K562 (cell line): ENCODE data around the gene KCNK7. TPM values are rescaled to one million over a fixed set of nuclear protein-coding genes. Genes with fewer than 3 reads are reported as not detected.

Experiments used
- ATAC-seq: fragments of 200-7000 bp; cut with Tn5 transposase; 3 replicates; pipeline ENCODE4 v1.9.1; 2020; ENCODE audit warnings: moderate library complexity
- BruUV-seq: library from RNA; stranded (reverse); fragments of 400-500 nt; replicated peaks from 2 replicates; lab custom pipeline; 2021; lab: Mats Ljungman, UMichigan
- CTCF ChIA-PET: fragments of 300-600 bp; formaldehyde crosslinking; extraction: SDS; loops from one replicate; lab custom pipeline; 2021; ENCODE audit warnings: low intra/inter-chr PET ratio; lab: Yijun Ruan, JAX
- POLR2A ChIA-PET: fragments of 300-600, 350-650 bp; sonication (Branson Sonifier 250); formaldehyde crosslinking; extraction: SDS; loops from one replicate; lab custom pipeline; 2021; ENCODE audit warnings: antibody characterized with exemption, inconsistent platforms; lab: Yijun Ruan, JAX
- DNase-seq, 4 experiments: peaks; one replicate each; pipeline versions ENCODE4 v3.0.0 to v3.0.0-alpha.2; 2011 to 2018; ENCODE audit warnings: low spot score in 3 of 4, mixed read lengths in 3 of 4; ENCODE audit errors: extremely low read depth in 1 of 4
- FAIRE-seq: peaks from 2 replicates; lab custom pipeline; 2011; peaks lifted over from hg19 to GRCh38; lab: Jason Lieb, UNC
- H2AFZ ChIP-seq: 2 replicates; pipeline ENCODE4 v1.6.0; 2011; ENCODE audit warnings: low read depth, low read length, control low read depth, inconsistent platforms
- H3K27ac ChIP-seq: fragments of 200-600 bp; 3 replicates; pipeline ENCODE4 v1.8.0; 2011; ENCODE audit warnings: low read depth, mild to moderate bottlenecking, control low read depth, inconsistent platforms, low read length, moderate library complexity, mixed read lengths; ENCODE audit errors: extremely low read depth
- H3K27me3 ChIP-seq, 2 experiments: fragments of 300-600 bp in 1 of 2; 2 replicates in 1 of 2; 3 replicates in 1 of 2; pipeline versions ENCODE4 v1.6.0 to v1.8.0; 2011; ENCODE audit warnings: inconsistent platforms in 2 of 2, low read length in 2 of 2, mild to moderate bottlenecking in 1 of 2, mixed read lengths in 1 of 2, moderate library complexity in 1 of 2; ENCODE audit not compliant: control insufficient read depth in 2 of 2, insufficient read depth in 2 of 2
- H3K36me3 ChIP-seq: fragments of 300-600 bp; 3 replicates; pipeline ENCODE4 v1.8.0; 2011; ENCODE audit warnings: mild to moderate bottlenecking, low read length, inconsistent platforms; ENCODE audit not compliant: control insufficient read depth, insufficient read depth
- H3K4me1 ChIP-seq, 2 experiments: fragments of 200-600 bp in 1 of 2; replicated peaks in 1 of 2; 2 replicates in 1 of 2; 3 replicates in 1 of 2; pipeline versions ENCODE4 v1.5.1 to v1.8.0; 2011; ENCODE audit warnings: inconsistent platforms in 2 of 2, low read length in 2 of 2, mild to moderate bottlenecking in 1 of 2, mixed read lengths in 1 of 2, moderate library complexity in 1 of 2; ENCODE audit not compliant: control insufficient read depth in 2 of 2, insufficient read depth in 2 of 2
- H3K4me2 ChIP-seq: 2 replicates; pipeline ENCODE4 v1.6.1; 2011; ENCODE audit warnings: low read length, control low read depth, inconsistent platforms, mixed read lengths; ENCODE audit not compliant: insufficient read depth
- H3K4me3 ChIP-seq: fragments of 200-600 bp; sonication (generic), shearing (Covaris generic); 2 replicates; pipeline ENCODE4 v1.5.1; 2016; ENCODE audit warnings: control low read depth, inconsistent platforms
- H3K79me2 ChIP-seq: fragments of 200-600 bp; 3 replicates; pipeline ENCODE4 v1.8.0; 2011; ENCODE audit warnings: low read length, inconsistent platforms; ENCODE audit not compliant: control insufficient read depth, insufficient read depth
- H3K9ac ChIP-seq, 2 experiments: 2 replicates each; pipeline versions ENCODE4 v1.6.0 to v1.6.1; 2011; ENCODE audit warnings: low read depth in 2 of 2, low read length in 2 of 2, control low read depth in 1 of 2, inconsistent platforms in 1 of 2, mild to moderate bottlenecking in 1 of 2, mixed read lengths in 1 of 2; ENCODE audit not compliant: insufficient read depth in 1 of 2
- H3K9me1 ChIP-seq: one replicate; pipeline ENCODE4 v1.6.0; 2011; ENCODE audit warnings: inconsistent platforms, mild to moderate bottlenecking, low read length, moderate library complexity; ENCODE audit not compliant: control insufficient read depth, insufficient read depth
- H3K9me3 ChIP-seq: replicated peaks from 2 replicates; pipeline ENCODE4 v1.5.1; 2011; ENCODE audit warnings: low read depth, low read length, inconsistent platforms; ENCODE audit not compliant: control insufficient read depth, insufficient read depth
- H4K20me1 ChIP-seq: replicated peaks from 2 replicates; pipeline ENCODE4 v1.6.1; 2011; ENCODE audit warnings: low read length, inconsistent platforms, mixed read lengths; ENCODE audit not compliant: control insufficient read depth, insufficient read depth
- ARID2 ChIP-seq: fragments of 450-650 bp; IDR thresholded peaks from 2 replicates; pipeline ENCODE4 v1.6.1; 2017; ENCODE audit warnings: antibody characterized with exemption, mild to moderate bottlenecking
- ATF7 ChIP-seq: fragments of 450-650 bp; IDR thresholded peaks from 2 replicates; pipeline ENCODE4 v1.7.1; 2014; ENCODE audit warnings: mild to moderate bottlenecking, moderate library complexity
- C11orf30 ChIP-seq: fragments of 450-650 bp; IDR thresholded peaks from 2 replicates; pipeline ENCODE4 v1.6.1; 2016; ENCODE audit warnings: low read depth, mild to moderate bottlenecking
- CC2D1A ChIP-seq: fragments of 450-650 bp; IDR thresholded peaks from 2 replicates; pipeline ENCODE4 v1.6.1; 2017; ENCODE audit warnings: mild to moderate bottlenecking
- FIP1L1 ChIP-seq: fragments of 200-400 bp; formaldehyde crosslinking; IDR thresholded peaks from 2 replicates; pipeline ENCODE4 v1.6.1; 2018; ENCODE audit warnings: mild to moderate bottlenecking, low read depth, low read length; ENCODE audit not compliant: poor library complexity, severe bottlenecking
- FOXK2 ChIP-seq, 2 experiments: fragments of 450-650 bp; IDR thresholded peaks in 1 of 2; conservative IDR thresholded peaks in 1 of 2; 2 replicates each; pipeline ENCODE4 v1.6.1; 2016; ENCODE audit warnings: low read depth in 2 of 2, mild to moderate bottlenecking in 1 of 2
- POLR3A ChIP-seq: IDR thresholded peaks from 2 replicates; pipeline ENCODE4 v1.6.1; 2011; ENCODE audit warnings: borderline replicate concordance, mild to moderate bottlenecking, moderate library complexity; ENCODE audit not compliant: insufficient read length, insufficient read depth; ENCODE audit errors: extremely low read depth
- RBM17 ChIP-seq: fragments of 200-400 bp; formaldehyde crosslinking; IDR thresholded peaks from 2 replicates; pipeline ENCODE4 v1.6.1; 2017; ENCODE audit warnings: low read depth, mild to moderate bottlenecking, low read length, borderline replicate concordance
- RBM25 ChIP-seq: fragments of 200-400 bp; formaldehyde crosslinking; IDR thresholded peaks from 2 replicates; pipeline ENCODE4 v1.6.1; 2018; ENCODE audit warnings: low read length, low read depth, moderate library complexity; ENCODE audit not compliant: severe bottlenecking
- SIN3B ChIP-seq: fragments of 450-650 bp; IDR thresholded peaks from 2 replicates; pipeline ENCODE4 v1.6.1; 2017; ENCODE audit warnings: low read depth, mild to moderate bottlenecking, moderate library complexity
- SMARCE1 ChIP-seq: fragments of 450-650 bp; IDR thresholded peaks from 2 replicates; pipeline ENCODE4 v1.7.1; 2016; ENCODE audit warnings: mild to moderate bottlenecking
- SOX6 ChIP-seq: fragments of 450-650 bp; IDR thresholded peaks from 2 replicates; pipeline ENCODE4 v1.6.1; 2014; ENCODE audit warnings: mild to moderate bottlenecking
- XRCC3 ChIP-seq: fragments of 450-650 bp; IDR thresholded peaks from 2 replicates; pipeline ENCODE4 v1.6.1; 2017; ENCODE audit warnings: mild to moderate bottlenecking, moderate library complexity
- ZKSCAN1 ChIP-seq: fragments of 150-350 bp; IDR thresholded peaks from 2 replicates; pipeline ENCODE4 v1.6.1; 2016; ENCODE audit warnings: low read depth, low read length
- ZNF77 ChIP-seq: fragments of 250-450 bp; sonication (Bioruptor Pico); IDR thresholded peaks from 2 replicates; pipeline ENCODE4 v1.5.0; 2020
- WGBS: fragments of 100-300 bp; shearing (Covaris generic); methylation state at CpG from one replicate; pipeline ENCODE4 v1.1.6; 2016; ENCODE audit warnings: low coverage, mixed read lengths; ENCODE audit not compliant: insufficient coverage; ENCODE audit errors: missing lambda C conversion rate; 5-methylcytosine and 5-hydroxymethylcytosine counted together
- in situ Hi-C: fragments of 300-500 bp; cut with MboI; formaldehyde crosslinking; loops from 4 replicates; pipeline ENCODE4 v1.15.0; 2018; ENCODE audit warnings: inconsistent platforms, mixed read lengths
- intact Hi-C: fragments of 100-400 bp; cut with micrococcal nuclease; formaldehyde crosslinking; loops from 2 replicates; pipeline ENCODE4 v1.14.2; 2022
- polyA plus RNA-seq, 8 experiments: library from polyadenylated mRNA; depleted of rRNA in 4 of 8; stranded (reverse) in 5 of 8; unstranded in 3 of 8; fragments of >200 nt; fragmentation: Nextera tagmentation in 2 of 8; fragmentation: Illumina TruSeq in 1 of 8; extraction: Ambion mirVana in 2 of 8; extraction: Trizol in 1 of 8; gene quantifications; 2 replicates each; pipeline versions ENCODE4 v1.2.1 to v1.2.3, GENCODE V29; 2011 to 2014; ENCODE audit warnings: inconsistent platforms in 1 of 8, missing spikeins in 1 of 8
- total RNA-seq, 7 experiments: library from RNA; depleted of rRNA in 6 of 7; stranded (reverse); fragments of >200 nt in 6 of 7; fragmentation: Illumina TruSeq in 2 of 7; extraction: Trizol in 2 of 7; gene quantifications; 2 replicates each; pipeline versions ENCODE4 v1.2.1 to v1.2.3, GENCODE V29; 2011 to 2021; ENCODE audit warnings: low replicate concordance in 1 of 7
- TF ChIP-seq, protein P1 (sequence below): fragments of 450-650 bp; IDR thresholded peaks from 2 replicates; pipeline ENCODE4 v1.6.1; 2016; ENCODE audit warnings: borderline replicate concordance
- TF ChIP-seq, protein P2 (sequence below): sonication (generic); formaldehyde crosslinking; IDR thresholded peaks from 2 replicates; pipeline ENCODE4 v1.8.1; 2023; ENCODE audit warnings: mild to moderate bottlenecking, missing genetic modification reagents
- TF ChIP-seq, protein P3 (sequence below): fragments of 250-450 bp; sonication (Bioruptor Pico); IDR thresholded peaks from 2 replicates; pipeline ENCODE4 v1.5.0; 2020; ENCODE audit warnings: mild to moderate bottlenecking

KCNK7 gene
- total and polyA plus RNA-seq, 9 of the 15 experiments (the other 6 are each of a cell fraction or from before 2014, with no cell fraction given) = 0.07 to 0.40 TPM; not detected in 7

DNA sequence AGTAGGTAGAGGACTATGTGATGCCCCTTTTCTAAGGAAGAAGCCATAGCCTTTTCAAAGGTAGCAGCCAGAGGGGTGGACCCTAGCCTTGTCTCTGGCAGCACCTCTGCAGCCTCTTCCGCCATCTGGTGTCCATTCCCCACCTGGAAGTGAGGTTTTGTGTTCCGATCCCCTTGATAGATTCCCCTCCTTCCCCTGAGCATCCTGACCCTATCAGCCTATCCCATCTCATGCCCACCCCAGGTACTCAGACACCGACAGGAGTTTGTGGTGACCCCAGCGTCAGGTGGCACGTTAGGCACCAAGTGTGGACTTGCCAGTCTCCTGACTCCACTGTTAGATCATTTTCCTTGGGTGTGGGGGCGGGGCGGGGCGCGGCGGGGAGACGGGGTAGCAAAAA, 23.7 kb downstream of the KCNK7 start:
- H3K4me3 ChIP-seq = peak overlapping the region; percentile 65
- H3K27me3 ChIP-seq = no peaks in the 10 kb centered on the region; a peak in 1 of 5 replicates
- peak overlapping the region; percentile 10 to 98; a peak in 2 of 4 replicates for H3K9ac ChIP-seq
- H2AFZ ChIP-seq = no peak overlapping the region
- H3K27ac ChIP-seq = peak overlapping the region; percentile 59; the same call in 2 of the 3 replicates
- no TSS peak for BruUV-seq
- H3K79me2 ChIP-seq = peaks cover 67% of the 10 kb centered on the region
- peak; percentile 86 for FAIRE-seq
- peaks cover 48 to 77% of the 10 kb centered on the region in 2 experiments for H3K4me1 ChIP-seq
- intact Hi-C loops = loop anchor here (5.0 kb wide), 2 partner anchors 45 to 100 kb away; partner anchors contain the start of gene SCYL1
- WGBS = 3% methylated on average over 11 of the region's 11 CpGs
- peak in 2 of 4 experiments; percentile 65 to 80 for DNase-seq
- peaks cover 6% of the 10 kb centered on the region for H4K20me1 ChIP-seq
- peaks cover 19% of the 10 kb centered on the region; the same call in 2 of the 3 replicates for H3K36me3 ChIP-seq
- ChIA-PET CTCF (interaction anchor here (0.6 to 6.5 kb wide), 3 partner anchors 26 to 1229 kb away, joined by 3 to 63 read pairs (median 4); no protein-coding TSS in a partner anchor), POLR2A (interaction anchor here (0.7 to 4.7 kb wide), 10 partner anchors 12 to 455 kb away, joined by 3 to 35 read pairs (median 8); partner anchors contain the start of genes MALAT1, NEAT1 and ZNHIT2)
- H3K9me1 ChIP-seq = peaks cover 5% of the 10 kb centered on the region
- H3K4me2 ChIP-seq = peak overlapping the region; percentile 99
- peak; percentile 9; the same call in 2 of the 3 replicates for ATAC-seq
- H3K9me3 ChIP-seq = no peaks in the 10 kb centered on the region
- in situ Hi-C loops = no loop called here
- TF ChIP-seq C11orf30 (peak; percentile 21; the same call in 1 of the 2 replicates), RBM25 (no peak), RBM17 (no peak), SMARCE1 (0 out of 2 replicates have a peak, but pooled peaks have one; percentile 12), FOXK2 (conservative IDR thresholded peaks at IDR 0.05 in 1 of 2, IDR thresholded peaks at IDR 0.05 in 1 of 2; ENCODE audit: low read depth in 2 of 2) (no peak), ZNF77 (no peak), ATF7 (0 out of 2 replicates have a peak, but pooled peaks have one; percentile 28), ARID2 (peak; percentile 76; the same call in 1 of the 2 replicates), SIN3B (0 out of 2 replicates have a peak, but pooled peaks have one; percentile 34), CC2D1A (peak; percentile 58; the same call in 1 of the 2 replicates), ZKSCAN1 (no peak), XRCC3 (no peak), FIP1L1 (no peak), POLR3A (no peak), SOX6 (no peak)
- TF ChIP-seq, protein P1, sequence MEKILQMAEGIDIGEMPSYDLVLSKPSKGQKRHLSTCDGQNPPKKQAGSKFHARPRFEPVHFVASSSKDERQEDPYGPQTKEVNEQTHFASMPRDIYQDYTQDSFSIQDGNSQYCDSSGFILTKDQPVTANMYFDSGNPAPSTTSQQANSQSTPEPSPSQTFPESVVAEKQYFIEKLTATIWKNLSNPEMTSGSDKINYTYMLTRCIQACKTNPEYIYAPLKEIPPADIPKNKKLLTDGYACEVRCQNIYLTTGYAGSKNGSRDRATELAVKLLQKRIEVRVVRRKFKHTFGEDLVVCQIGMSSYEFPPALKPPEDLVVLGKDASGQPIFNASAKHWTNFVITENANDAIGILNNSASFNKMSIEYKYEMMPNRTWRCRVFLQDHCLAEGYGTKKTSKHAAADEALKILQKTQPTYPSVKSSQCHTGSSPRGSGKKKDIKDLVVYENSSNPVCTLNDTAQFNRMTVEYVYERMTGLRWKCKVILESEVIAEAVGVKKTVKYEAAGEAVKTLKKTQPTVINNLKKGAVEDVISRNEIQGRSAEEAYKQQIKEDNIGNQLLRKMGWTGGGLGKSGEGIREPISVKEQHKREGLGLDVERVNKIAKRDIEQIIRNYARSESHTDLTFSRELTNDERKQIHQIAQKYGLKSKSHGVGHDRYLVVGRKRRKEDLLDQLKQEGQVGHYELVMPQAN = peak; percentile 51; the same call in 1 of the 2 replicates
- TF ChIP-seq, protein P2, sequence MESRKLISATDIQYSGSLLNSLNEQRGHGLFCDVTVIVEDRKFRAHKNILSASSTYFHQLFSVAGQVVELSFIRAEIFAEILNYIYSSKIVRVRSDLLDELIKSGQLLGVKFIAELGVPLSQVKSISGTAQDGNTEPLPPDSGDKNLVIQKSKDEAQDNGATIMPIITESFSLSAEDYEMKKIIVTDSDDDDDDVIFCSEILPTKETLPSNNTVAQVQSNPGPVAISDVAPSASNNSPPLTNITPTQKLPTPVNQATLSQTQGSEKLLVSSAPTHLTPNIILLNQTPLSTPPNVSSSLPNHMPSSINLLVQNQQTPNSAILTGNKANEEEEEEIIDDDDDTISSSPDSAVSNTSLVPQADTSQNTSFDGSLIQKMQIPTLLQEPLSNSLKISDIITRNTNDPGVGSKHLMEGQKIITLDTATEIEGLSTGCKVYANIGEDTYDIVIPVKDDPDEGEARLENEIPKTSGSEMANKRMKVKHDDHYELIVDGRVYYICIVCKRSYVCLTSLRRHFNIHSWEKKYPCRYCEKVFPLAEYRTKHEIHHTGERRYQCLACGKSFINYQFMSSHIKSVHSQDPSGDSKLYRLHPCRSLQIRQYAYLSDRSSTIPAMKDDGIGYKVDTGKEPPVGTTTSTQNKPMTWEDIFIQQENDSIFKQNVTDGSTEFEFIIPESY (CRISPR knock-in tag) = 0 out of 2 replicates have a peak, but pooled peaks have one; percentile 28
- TF ChIP-seq, protein P3, sequence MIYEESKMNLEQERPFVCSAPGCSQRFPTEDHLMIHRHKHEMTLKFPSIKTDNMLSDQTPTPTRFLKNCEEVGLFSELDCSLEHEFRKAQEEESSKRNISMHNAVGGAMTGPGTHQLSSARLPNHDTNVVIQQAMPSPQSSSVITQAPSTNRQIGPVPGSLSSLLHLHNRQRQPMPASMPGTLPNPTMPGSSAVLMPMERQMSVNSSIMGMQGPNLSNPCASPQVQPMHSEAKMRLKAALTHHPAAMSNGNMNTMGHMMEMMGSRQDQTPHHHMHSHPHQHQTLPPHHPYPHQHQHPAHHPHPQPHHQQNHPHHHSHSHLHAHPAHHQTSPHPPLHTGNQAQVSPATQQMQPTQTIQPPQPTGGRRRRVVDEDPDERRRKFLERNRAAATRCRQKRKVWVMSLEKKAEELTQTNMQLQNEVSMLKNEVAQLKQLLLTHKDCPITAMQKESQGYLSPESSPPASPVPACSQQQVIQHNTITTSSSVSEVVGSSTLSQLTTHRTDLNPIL = no peak
